Stimulated activated CD4-positive, alpha-beta T cell treated with anti-CD3 and anti-CD28 coated beads, Interleukin-1b, Interleukin-23, amount 100 ng/mL, for 1 hour (primary cell): Measurements from ENCODE around the gene PNPLA5.

ENCODE experiments used
- DNase-seq, 2 donors: peaks; one replicate each; pipeline ENCODE4 v3.0.0-alpha.2; 2020; ENCODE audit warnings: low read depth in 2 of 2

Gene PNPLA5

GRCh38 chr22:43854786-43855271, 37.0 kb downstream of the PNPLA5 start:
- no peak for DNase-seq

GRCh38 chr22:43854121-43854785, 37.6 kb downstream of the PNPLA5 start:
- DNase-seq = no peak

- DNase-seq = no peak
Observed at GRCh38 chr22:43853328-43853931, 38.4 kb downstream of the PNPLA5 start.

- no peak for DNase-seq
Observed at GRCh38 chr22:43852573-43853327, 39.1 kb downstream of the PNPLA5 start.

GRCh38 chr22:43851979-43852307, 39.9 kb downstream of the PNPLA5 start:
- DNase-seq = no peak

- DNase-seq = no peak
Observed at GRCh38 chr22:43851058-43851978, 40.5 kb downstream of the PNPLA5 start.

GRCh38 chr22:43850529-43850928, 41.3 kb downstream of the PNPLA5 start:
- no peak for DNase-seq

- DNase-seq = no peak
Observed at GRCh38 chr22:43849731-43850130, 42.1 kb downstream of the PNPLA5 start.

GRCh38 chr22:43848366-43849171, 43.2 kb downstream of the PNPLA5 start:
- DNase-seq = no peak

GRCh38 chr22:43847376-43848289, 44.2 kb downstream of the PNPLA5 start:
- DNase-seq = no peak

- DNase-seq = no peak
Observed at GRCh38 chr22:43846966-43847365, 44.8 kb downstream of the PNPLA5 start.

- DNase-seq = no peak
Observed at GRCh38 chr22:43845981-43846380, 45.8 kb downstream of the PNPLA5 start.

GRCh38 chr22:43844560-43845545, 47.0 kb downstream of the PNPLA5 start:
- DNase-seq = no peak

GRCh38 chr22:43843783-43844530, 47.9 kb downstream of the PNPLA5 start:
- no peak for DNase-seq

- no peak for DNase-seq
Observed at GRCh38 chr22:43841742-43842141, 50.1 kb downstream of the PNPLA5 start.

GRCh38 chr22:43840851-43841250, 51.0 kb downstream of the PNPLA5 start:
- no peak for DNase-seq

- DNase-seq = no peak
Observed at GRCh38 chr22:43840431-43840830, 51.4 kb downstream of the PNPLA5 start.

- no peak for DNase-seq
Observed at GRCh38 chr22:43839781-43840180, 52.0 kb downstream of the PNPLA5 start.
